ENCODE measurements around the gene DDIT4.
"Not testable (repeated sequence)": the region's sequence is repeated elsewhere in the genome, so short reads cannot be mapped to it uniquely, and the experiment has no call there.

Gene DDIT4

DNA sequence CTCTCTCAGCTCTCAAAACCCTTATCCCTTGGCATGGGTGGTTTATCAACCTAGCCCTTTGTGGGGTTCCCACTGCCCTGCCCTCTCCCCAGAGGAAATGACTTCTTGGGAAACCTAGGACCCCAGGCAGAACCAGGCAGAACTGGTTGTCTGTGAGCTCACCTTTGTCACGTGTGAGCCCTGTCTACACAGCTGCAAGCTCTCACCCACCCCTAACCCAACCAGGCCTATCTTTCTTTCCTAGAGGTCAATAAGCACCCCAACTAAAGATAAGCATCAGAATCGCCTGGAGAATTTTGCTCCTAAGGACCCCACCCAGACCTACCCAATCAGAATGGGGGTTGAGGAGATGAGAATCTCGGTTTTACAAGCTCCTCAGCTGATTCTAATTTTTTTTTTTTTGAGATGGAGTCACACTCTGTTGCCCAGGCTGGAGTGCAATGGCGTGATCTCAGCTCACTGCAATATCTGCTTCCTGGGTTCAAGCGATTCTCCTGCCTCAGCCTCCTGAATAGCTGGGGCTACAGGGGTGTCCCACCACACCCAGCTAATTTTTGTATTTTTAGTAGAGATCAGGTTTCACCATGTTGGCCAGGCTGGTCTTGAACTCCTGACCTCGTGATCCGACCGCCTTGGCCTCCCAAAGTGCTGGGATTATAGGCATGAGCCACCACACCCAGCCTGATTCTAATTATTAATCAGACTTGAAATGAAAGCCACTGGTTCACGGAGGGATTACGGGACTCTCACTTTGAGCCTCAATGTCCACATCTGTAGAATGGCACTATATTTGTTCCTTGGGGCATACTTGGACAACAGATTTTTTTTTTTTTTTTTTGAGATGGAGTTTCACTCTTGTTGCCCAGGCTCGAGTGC, 7.5 kb upstream of the DDIT4 start:
- no peak for DNase-seq

- no peak for DNase-seq
Measured at GRCh38 chr10:72267381-72267780, 6.3 kb upstream of the DDIT4 start.

- no peak for DNase-seq
Measured at GRCh38 chr10:72267819-72268399, 5.8 kb upstream of the DDIT4 start.

- not testable (repeated sequence) for DNase-seq
Measured at GRCh38 chr10:72268475-72269200, 5.1 kb upstream of the DDIT4 start.

DNA sequence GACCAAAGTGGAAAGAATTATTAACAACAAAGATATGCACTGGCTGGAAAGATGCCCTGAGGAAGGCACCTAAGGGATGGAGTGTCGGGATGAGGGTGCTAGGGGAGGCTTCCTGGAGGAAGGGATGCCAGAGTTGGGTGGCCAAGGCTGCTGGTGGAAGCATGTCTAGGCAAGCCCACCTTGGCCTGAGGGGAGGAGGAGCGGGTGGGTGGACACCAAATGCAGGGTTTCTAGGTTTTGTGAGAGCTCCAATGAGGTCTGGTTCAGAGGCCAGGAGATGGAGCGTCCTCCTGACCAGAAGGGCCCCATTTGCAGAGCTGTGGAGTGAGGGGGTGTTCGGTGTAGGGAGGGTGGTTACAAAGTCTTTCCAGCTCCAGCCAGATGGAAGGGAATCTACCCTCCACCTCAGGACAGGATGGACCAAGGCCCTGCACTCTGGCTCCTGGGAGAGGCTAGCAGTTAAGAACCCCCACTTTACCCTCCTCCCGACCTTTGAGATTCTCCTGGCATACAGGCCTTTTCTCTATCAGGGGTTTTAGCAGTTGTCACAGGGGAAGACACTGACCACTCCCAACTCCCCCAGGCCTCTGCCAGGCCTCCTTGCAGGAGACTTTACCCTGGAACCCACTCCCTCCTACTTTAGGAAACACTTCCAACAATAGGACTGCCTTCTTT, 3.0 kb upstream of the DDIT4 start:
- DNase-seq = no peak

- DNase-seq = peak in 55 of 56 donors; percentile 66 to 94 (median 85)
Measured at GRCh38 chr10:72272689-72273409, 875 bp upstream of the DDIT4 start.

- DNase-seq = peak in 5 of 56 donors; percentile 49 to 71 (median 65)
Measured at GRCh38 chr10:72274213-72274729, 547 bp downstream of the DDIT4 start.

DNA sequence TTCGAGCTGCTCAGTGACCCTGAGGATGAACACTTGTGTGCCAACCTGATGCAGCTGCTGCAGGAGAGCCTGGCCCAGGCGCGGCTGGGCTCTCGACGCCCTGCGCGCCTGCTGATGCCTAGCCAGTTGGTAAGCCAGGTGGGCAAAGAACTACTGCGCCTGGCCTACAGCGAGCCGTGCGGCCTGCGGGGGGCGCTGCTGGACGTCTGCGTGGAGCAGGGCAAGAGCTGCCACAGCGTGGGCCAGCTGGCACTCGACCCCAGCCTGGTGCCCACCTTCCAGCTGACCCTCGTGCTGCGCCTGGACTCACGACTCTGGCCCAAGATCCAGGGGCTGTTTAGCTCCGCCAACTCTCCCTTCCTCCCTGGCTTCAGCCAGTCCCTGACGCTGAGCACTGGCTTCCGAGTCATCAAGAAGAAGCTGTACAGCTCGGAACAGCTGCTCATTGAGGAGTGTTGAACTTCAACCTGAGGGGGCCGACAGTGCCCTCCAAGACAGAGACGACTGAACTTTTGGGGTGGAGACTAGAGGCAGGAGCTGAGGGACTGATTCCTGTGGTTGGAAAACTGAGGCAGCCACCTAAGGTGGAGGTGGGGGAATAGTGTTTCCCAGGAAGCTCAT, 1.1 kb downstream of the DDIT4 start:
- peak in 45 of 56 donors; percentile 22 to 83 (median 62) for DNase-seq

DNA sequence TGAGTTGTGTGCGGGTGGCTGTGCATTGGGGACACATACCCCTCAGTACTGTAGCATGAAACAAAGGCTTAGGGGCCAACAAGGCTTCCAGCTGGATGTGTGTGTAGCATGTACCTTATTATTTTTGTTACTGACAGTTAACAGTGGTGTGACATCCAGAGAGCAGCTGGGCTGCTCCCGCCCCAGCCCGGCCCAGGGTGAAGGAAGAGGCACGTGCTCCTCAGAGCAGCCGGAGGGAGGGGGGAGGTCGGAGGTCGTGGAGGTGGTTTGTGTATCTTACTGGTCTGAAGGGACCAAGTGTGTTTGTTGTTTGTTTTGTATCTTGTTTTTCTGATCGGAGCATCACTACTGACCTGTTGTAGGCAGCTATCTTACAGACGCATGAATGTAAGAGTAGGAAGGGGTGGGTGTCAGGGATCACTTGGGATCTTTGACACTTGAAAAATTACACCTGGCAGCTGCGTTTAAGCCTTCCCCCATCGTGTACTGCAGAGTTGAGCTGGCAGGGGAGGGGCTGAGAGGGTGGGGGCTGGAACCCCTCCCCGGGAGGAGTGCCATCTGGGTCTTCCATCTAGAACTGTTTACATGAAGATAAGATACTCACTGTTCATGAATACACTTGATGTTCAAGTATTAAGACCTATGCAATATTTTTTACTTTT, 1.8 kb downstream of the DDIT4 start:
- DNase-seq = peak in 5 of 56 donors; percentile 24 to 67 (median 45)

DNA sequence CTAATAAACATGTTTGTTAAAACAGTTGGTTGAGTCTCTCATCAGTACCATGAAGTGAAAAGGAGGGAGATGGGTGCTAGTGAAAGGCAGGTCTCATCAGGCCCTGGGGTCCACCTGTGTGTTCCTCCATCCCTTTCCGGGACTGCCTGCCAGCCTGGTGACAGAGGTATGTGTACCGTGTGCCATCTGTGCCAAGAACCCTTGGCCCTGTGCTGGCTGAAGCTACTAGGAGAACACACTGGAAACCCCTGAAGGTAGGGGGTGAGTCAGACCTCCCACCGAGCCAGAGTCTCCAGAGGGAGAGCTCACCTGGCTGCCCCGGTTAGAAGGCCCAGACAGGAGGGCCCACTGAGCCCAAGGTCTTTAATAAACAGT, 2.3 kb downstream of the DDIT4 start:
- DNase-seq = peak in 8 of 56 donors; percentile 11 to 67 (median 28)

- peak in 2 of 56 donors; percentile 28 to 50 for DNase-seq
Measured at GRCh38 chr10:72276421-72277339, 3.0 kb downstream of the DDIT4 start.

DNA sequence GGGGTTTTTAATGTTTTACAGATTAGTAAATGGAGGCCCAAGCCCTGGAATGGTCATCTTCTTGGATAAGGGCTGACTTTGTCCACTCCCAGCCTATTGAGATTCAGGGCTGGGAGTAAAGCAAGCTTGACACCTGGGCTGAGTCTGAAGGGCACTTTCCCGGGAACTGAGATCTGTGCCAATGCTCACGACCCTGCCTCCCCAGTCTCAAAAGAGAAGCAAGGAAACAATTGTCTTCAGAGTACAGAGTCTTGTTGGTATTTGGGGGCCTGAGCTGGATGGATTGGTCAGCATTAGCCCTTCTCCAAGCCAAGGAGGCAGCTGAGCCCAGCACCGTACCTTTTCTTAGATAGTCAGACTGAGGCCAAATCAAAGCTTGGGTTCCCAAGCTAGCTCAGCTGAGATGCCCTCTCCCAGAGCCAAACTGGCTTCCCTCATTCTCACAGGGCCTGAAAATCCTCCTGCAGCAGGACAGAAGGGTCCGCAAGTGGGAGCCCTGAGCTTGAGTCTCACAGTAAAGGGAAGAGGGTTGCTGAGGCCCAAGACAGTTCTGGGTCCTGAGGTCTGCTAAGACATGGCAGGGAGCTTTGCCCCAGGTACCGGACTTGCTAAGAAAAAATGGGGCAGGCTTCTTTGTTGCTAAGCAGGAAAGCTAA, 3.7 kb downstream of the DDIT4 start:
- DNase-seq = no peak

GRCh38 chr10:72277996-72278667, 4.4 kb downstream of the DDIT4 start:
- no peak for DNase-seq

- DNase-seq = no peak
Measured at GRCh38 chr10:72278668-72279393, 5.1 kb downstream of the DDIT4 start.

DNA sequence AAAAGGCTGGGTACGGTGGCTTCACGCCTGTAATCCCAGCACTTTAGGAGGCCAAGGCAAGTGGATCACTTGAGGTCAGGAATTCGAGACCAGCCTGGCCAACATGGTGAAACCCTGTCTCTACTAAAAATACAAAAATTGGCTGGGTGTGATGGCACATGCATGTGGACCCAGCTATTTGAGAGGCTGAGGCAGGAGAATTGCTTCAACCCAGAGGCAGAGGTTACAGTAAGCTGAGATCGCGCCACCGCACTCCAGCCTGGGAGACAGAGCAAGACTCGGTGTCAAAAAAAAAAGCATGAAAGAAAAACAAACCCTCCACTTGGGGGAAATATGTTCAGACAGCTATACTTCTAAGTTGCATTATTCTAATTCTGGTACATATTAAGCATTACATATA, 5.9 kb downstream of the DDIT4 start:
- DNase-seq = not testable (repeated sequence)

GRCh38 chr10:72283131-72283530, 9.4 kb downstream of the DDIT4 start:
- no peak for DNase-seq
